Bronchial epithelial cell (primary cell): ENCODE results near the gene CPD. TPM values are rescaled to one million over a fixed set of nuclear protein-coding genes. Genes with fewer than 3 reads are reported as not detected.
A peak's percentile ranks its signal among the peaks of the same experiment; 100 is the strongest.
"Not testable (repeated sequence)": the region's sequence is repeated elsewhere in the genome, so short reads cannot be mapped to it uniquely, and the experiment has no call there.

Experiments
- DNase-seq: peaks from one replicate; pipeline ENCODE4 v3.0.0-alpha.2; 2010; ENCODE audit warnings: low read depth
- FAIRE-seq: peaks from 2 replicates; lab custom pipeline; 2011; peaks lifted over from hg19 to GRCh38; lab: Jason Lieb, UNC
- H3K27me3 ChIP-seq: 2 replicates; pipeline ENCODE4 v1.5.1; 2011; ENCODE audit warnings: low read length; ENCODE audit not compliant: control insufficient read depth, insufficient read depth
- H3K36me3 ChIP-seq: 2 replicates; pipeline ENCODE4 v1.5.1; 2011; ENCODE audit warnings: low read length; ENCODE audit not compliant: control insufficient read depth, insufficient read depth
- H3K4me3 ChIP-seq: 2 replicates; pipeline ENCODE4 v1.5.1; 2011; ENCODE audit warnings: mild to moderate bottlenecking, low read depth, low read length, control low read depth
- CTCF ChIP-seq: IDR thresholded peaks from 2 replicates; pipeline ENCODE4 v1.5.1; 2011; ENCODE audit warnings: mild to moderate bottlenecking, moderate library complexity, low read length, control low read depth, inconsistent platforms; ENCODE audit not compliant: insufficient read depth, severe bottlenecking
- total RNA-seq: library from RNA; depleted of rRNA; stranded (reverse); fragments of >200 nt; gene quantifications from 2 replicates; pipeline ENCODE4 v1.2.1, GENCODE V29; 2014

Gene CPD
- total RNA-seq, 1 donor from 2014 or later = 164 TPM

GRCh38 chr17:30449480-30449879, 70.8 kb downstream of the CPD start:
- no peak overlapping the region for H3K4me3 ChIP-seq
- no peak for TF ChIP-seq CTCF
- no peak for FAIRE-seq
- H3K27me3 ChIP-seq = no peaks in the 10 kb centered on the region
- H3K36me3 ChIP-seq = peaks cover 6% of the 10 kb centered on the region
- no peak for DNase-seq

GRCh38 chr17:30450125-30451027, 71.6 kb downstream of the CPD start:
- TF ChIP-seq CTCF = no peak
- H3K4me3 ChIP-seq = no peak overlapping the region
- peak; percentile 51 for DNase-seq
- H3K27me3 ChIP-seq = no peaks in the 10 kb centered on the region
- H3K36me3 ChIP-seq = peaks cover 5% of the 10 kb centered on the region
- FAIRE-seq = no peak

- FAIRE-seq = no peak
- no peak for TF ChIP-seq CTCF
- Histone ChIP-seq H3K36me3 (peaks cover 15% of the 10 kb centered on the region), H3K4me3 (no peak overlapping the region), H3K27me3 (no peaks in the 10 kb centered on the region)
- no peak for DNase-seq
These were observed 75.9 kb downstream of the CPD start for GRCh38 chr17:30454635-30455034.

- no peak for FAIRE-seq
- DNase-seq = no peak
- peaks cover 17% of the 10 kb centered on the region for H3K36me3 ChIP-seq
- TF ChIP-seq CTCF = no peak
- no peaks in the 10 kb centered on the region for H3K27me3 ChIP-seq
- no peak overlapping the region for H3K4me3 ChIP-seq
These were observed 79.6 kb downstream of the CPD start for GRCh38 chr17:30458371-30458770.

GRCh38 chr17:30458797-30459413, 80.2 kb downstream of the CPD start:
- H3K4me3 ChIP-seq, DNase-seq, FAIRE-seq, H3K27me3 ChIP-seq: not testable (repeated sequence)
- H3K36me3 ChIP-seq = peaks cover 16% of the 10 kb centered on the region

- DNase-seq = no peak
- Histone ChIP-seq H3K36me3 (peaks cover 5% of the 10 kb centered on the region), H3K27me3 (no peaks in the 10 kb centered on the region), H3K4me3 (no peak overlapping the region)
- TF ChIP-seq CTCF = no peak
- no peak for FAIRE-seq
These were observed 89.7 kb downstream of the CPD start for GRCh38 chr17:30468465-30468864.
